Prostate gland (tissue), 2 donors: ENCODE measurements around the gene OR1D2. TPM values are rescaled to one million over a fixed set of nuclear protein-coding genes. Genes with fewer than 3 reads are reported as not detected.

Experiments
- DNase-seq: peaks from one replicate; pipeline ENCODE4 v3.0.0-alpha.2; 2019; ENCODE audit warnings: low spot score
- H3K27ac ChIP-seq, 2 donors: fragments of 200-600 bp; sonication (generic); 2 replicates each; pipeline ENCODE4 v1.5.1; 2017 to 2019
- H3K27me3 ChIP-seq: fragments of 200-600 bp; sonication (generic); replicated peaks from 2 replicates; pipeline ENCODE4 v1.5.1; 2019; ENCODE audit not compliant: insufficient read depth
- H3K36me3 ChIP-seq, 2 donors: fragments of 200-600 bp; sonication (generic); 1 replicate in 1 of 2; 2 replicates in 1 of 2; pipeline versions ENCODE4 v1.5.1 to v1.8.1; 2017 to 2019
- H3K4me1 ChIP-seq: fragments of 200-600 bp; sonication (generic); replicated peaks from 2 replicates; pipeline ENCODE4 v1.5.1; 2019
- H3K4me3 ChIP-seq, 2 donors: fragments of 200-600 bp; sonication (generic); 2 replicates each; pipeline ENCODE4 v1.5.1; 2017 to 2019
- H3K9me3 ChIP-seq: fragments of 200-600 bp; sonication (generic); 2 replicates; pipeline ENCODE4 v1.5.1; 2017
- CTCF ChIP-seq, 4 experiments: fragments of 200-600 bp in 2 of 4; fragments of 450-650 bp in 2 of 4; sonication (generic) in 2 of 4; IDR thresholded peaks; 1 replicate in 3 of 4; 2 replicates in 1 of 4; pipeline ENCODE4 v1.5.1; 2016 to 2019; ENCODE audit warnings: antibody characterized with exemption in 4 of 4, mild to moderate bottlenecking in 2 of 4, moderate library complexity in 2 of 4
- POLR2A ChIP-seq: fragments of 450-650 bp; IDR thresholded peaks from one replicate; pipeline ENCODE4 v1.6.1; 2016; ENCODE audit warnings: antibody characterized with exemption, mild to moderate bottlenecking
- POLR2AphosphoS5 ChIP-seq: sonication (generic); formaldehyde crosslinking; IDR thresholded peaks from one replicate; pipeline ENCODE4 v1.6.1; 2017; ENCODE audit warnings: antibody characterized with exemption
- WGBS: methylation state at CpG from one replicate; pipeline ENCODE4 v1.1.5; 2018; 5-methylcytosine and 5-hydroxymethylcytosine counted together
- intact Hi-C: fragments of 100-400 bp; cut with DNase I; formaldehyde crosslinking; loops from one replicate; pipeline ENCODE4 v1.14.2; 2022
- total RNA-seq, 2 donors: library from RNA; depleted of rRNA; stranded (reverse); fragments of >200 nt; gene quantifications; one replicate each; pipeline ENCODE4 v1.1.0, GENCODE V29; 2016

Gene OR1D2
- total RNA-seq, 2 donors from 2014 or later = not detected

- no peak overlapping the region for H3K4me3 ChIP-seq
- intact Hi-C loops = loop anchor here (10.0 kb wide), 1 partner anchor 595 kb away; no protein-coding TSS in a partner anchor
- no peaks in the 10 kb centered on the region for H3K9me3 ChIP-seq
- no peak overlapping the region for H3K27ac ChIP-seq
- DNase-seq = no peak
- no peaks in the 10 kb centered on the region for H3K36me3 ChIP-seq
- no peaks in the 10 kb centered on the region for H3K27me3 ChIP-seq
- TF ChIP-seq POLR2AphosphoS5 (no peak), CTCF (IDR thresholded peaks at IDR 0.05) (no peak), POLR2A (no peak)
- WGBS = 80% methylated on average over 8 of the region's 8 CpGs
- no peaks in the 10 kb centered on the region for H3K4me1 ChIP-seq
Observed at GRCh38 chr17:3049705-3050295, 54.4 kb downstream of the OR1D2 start.

- no peaks in the 10 kb centered on the region for H3K9me3 ChIP-seq
- H3K27me3 ChIP-seq = no peaks in the 10 kb centered on the region
- peak overlapping the region; percentile 50 to 57 for H3K4me3 ChIP-seq
- H3K36me3 ChIP-seq = no peaks in the 10 kb centered on the region
- peak; percentile 61 to 92 (median 88) for TF ChIP-seq CTCF (IDR thresholded peaks at IDR 0.05)
- TF ChIP-seq POLR2A = peak; percentile 37
- peak; percentile 91 for TF ChIP-seq POLR2AphosphoS5
- H3K4me1 ChIP-seq = no peaks in the 10 kb centered on the region
- peak; percentile 97 for DNase-seq
- intact Hi-C loops = loop anchor here (10.0 kb wide), 1 partner anchor 596 kb away; no protein-coding TSS in a partner anchor
- H3K27ac ChIP-seq = peak overlapping the region; percentile 40 to 50
- under 1% methylated on average over 36 of the region's 50 CpGs for WGBS
Observed at GRCh38 chr17:3048727-3049471, 55.3 kb downstream of the OR1D2 start.

GRCh38 chr17:3046753-3047152 lies 57.5 kb downstream of the OR1D2 start:
- Histone ChIP-seq H3K4me1 (no peaks in the 10 kb centered on the region), H3K36me3 (no peaks in the 10 kb centered on the region), H3K27me3 (no peaks in the 10 kb centered on the region), H3K27ac (no peak overlapping the region), H3K4me3 (no peak overlapping the region), H3K9me3 (no peaks in the 10 kb centered on the region)
- intact Hi-C loops = loop anchor here (10.0 kb wide), 1 partner anchor 598 kb away; no protein-coding TSS in a partner anchor
- no peak for DNase-seq
- TF ChIP-seq POLR2A (no peak), POLR2AphosphoS5 (no peak), CTCF (IDR thresholded peaks at IDR 0.05) (no peak)
- 79% methylated on average over 3 of the region's 3 CpGs for WGBS

- 64% methylated on average over 11 of the region's 11 CpGs for WGBS
- no peak overlapping the region for H3K4me3 ChIP-seq
- no peaks in the 10 kb centered on the region for H3K36me3 ChIP-seq
- no peaks in the 10 kb centered on the region for H3K9me3 ChIP-seq
- DNase-seq = no peak
- intact Hi-C loops = loop anchor here (10.0 kb wide), 1 partner anchor 601 kb away; no protein-coding TSS in a partner anchor
- no peak overlapping the region for H3K27ac ChIP-seq
- H3K4me1 ChIP-seq = no peaks in the 10 kb centered on the region
- no peak for TF ChIP-seq POLR2A
- no peaks in the 10 kb centered on the region for H3K27me3 ChIP-seq
Observed at GRCh38 chr17:3043737-3044365, 60.4 kb downstream of the OR1D2 start.

GRCh38 chr17:3040882-3041281 lies 63.3 kb downstream of the OR1D2 start:
- H3K27me3 ChIP-seq = no peaks in the 10 kb centered on the region
- no peak overlapping the region for H3K27ac ChIP-seq
- TF ChIP-seq POLR2A (no peak), CTCF (IDR thresholded peaks at IDR 0.05) (no peak), POLR2AphosphoS5 (no peak)
- intact Hi-C loops = loop anchor here (10.0 kb wide), 1 partner anchor 604 kb away; no protein-coding TSS in a partner anchor
- H3K4me1 ChIP-seq = no peaks in the 10 kb centered on the region
- 53% methylated on average over 5 of the region's 5 CpGs for WGBS
- no peak overlapping the region for H3K4me3 ChIP-seq
- H3K9me3 ChIP-seq = no peaks in the 10 kb centered on the region
- H3K36me3 ChIP-seq = no peaks in the 10 kb centered on the region
- no peak for DNase-seq
